Head of caudate nucleus (tissue), 42 donors: Measurements from ENCODE around the gene STRN4.
"Not testable (repeated sequence)": the region's sequence is repeated elsewhere in the genome, so short reads cannot be mapped to it uniquely, and the experiment has no call there.

ENCODE experiments used
- DNase-seq, 42 donors: peaks; one replicate each; pipeline versions ENCODE4 v3.0.0 to v3.0.0-alpha.2; 2020 to 2021; ENCODE audit warnings: mixed read lengths in 7 of 42
- intact Hi-C: fragments of 100-400 bp; cut with DNase I; formaldehyde crosslinking; loops from one replicate; pipeline ENCODE4 v1.15.0; 2022

Gene STRN4

GRCh38 chr19:46775642-46776258 is 29.5 kb upstream of the STRN4 start:
- intact Hi-C loops = no loop called here
- DNase-seq = no peak

DNA sequence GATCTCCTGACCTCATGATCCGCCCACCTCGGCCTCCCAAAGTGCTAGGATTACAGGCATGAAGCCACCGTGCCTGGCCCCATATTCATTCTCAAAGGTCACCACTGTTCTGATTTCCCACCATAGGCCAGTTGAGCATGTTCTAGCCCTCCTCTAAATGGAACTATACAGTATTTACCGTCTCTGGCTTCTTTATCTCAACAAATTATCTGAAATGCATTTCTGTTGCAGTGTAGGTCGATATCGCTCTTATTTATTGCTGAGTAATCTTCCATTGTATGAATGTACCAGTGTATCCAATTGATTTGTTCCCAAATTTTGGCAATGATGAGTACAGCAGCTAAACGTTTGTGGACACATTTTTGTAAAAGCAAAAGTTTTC is 26.8 kb upstream of the STRN4 start:
- no peak for DNase-seq
- intact Hi-C loops = no loop called here

DNA sequence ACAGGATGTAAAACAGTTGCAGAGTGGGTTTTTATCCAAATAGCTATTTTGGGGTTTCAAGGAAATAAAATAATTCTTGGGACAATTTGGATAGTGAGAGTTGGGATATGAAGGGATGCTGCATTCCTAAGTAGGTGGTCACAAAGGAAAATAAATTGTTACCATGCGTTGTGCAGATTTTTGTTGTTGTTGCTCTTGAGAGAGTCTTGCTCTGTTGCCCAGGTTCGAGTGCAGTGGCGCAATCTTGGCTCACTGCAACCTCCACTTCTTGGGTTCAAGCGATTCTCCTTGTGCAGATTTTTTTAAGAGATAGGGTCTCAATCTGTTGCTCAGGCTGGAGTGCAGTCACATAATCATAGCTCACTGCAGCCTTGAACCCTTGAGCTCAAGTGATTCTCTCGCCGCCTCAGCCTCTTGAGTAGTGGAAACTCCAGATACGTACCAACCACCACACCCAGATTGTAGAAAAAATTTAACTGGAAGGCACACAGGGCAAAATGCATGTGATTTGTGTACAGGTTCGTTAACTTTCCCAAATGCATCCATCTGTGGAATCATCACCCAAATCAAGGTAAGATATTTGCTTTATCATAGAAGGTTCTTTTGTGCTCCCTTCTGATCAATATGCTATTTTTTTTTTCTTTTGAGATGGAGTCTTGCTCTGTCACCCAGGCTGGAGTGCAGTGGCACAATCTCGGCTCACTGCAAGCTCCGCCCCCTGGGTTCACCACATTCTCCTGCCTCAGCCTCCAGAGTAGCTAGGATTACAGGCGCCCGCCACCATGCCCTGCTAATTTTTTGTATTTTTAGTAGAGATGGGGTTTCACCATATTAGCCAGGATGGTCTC is 26.1 kb upstream of the STRN4 start:
- DNase-seq = no peak
- intact Hi-C loops = no loop called here

DNA sequence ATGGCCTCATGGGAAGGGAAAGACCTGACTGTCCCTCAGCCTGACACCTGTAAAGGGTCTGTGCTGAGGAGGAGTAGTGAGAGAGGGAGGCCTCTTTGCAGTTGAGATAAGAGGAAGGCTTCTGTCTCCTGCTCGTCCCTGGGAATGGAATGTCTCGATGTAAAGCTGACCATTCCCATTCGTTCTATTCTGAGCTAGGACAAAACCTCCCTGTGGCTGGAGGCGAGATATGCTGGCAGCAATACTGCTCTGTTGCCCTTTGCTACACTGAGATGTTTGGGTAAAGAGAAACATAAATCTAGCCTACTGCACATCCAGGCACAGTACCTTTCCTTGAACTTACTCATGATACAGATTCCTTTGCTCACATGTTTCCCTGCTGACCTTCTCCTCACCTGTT is 22.5 kb upstream of the STRN4 start:
- intact Hi-C loops, DNase-seq: not testable (repeated sequence)

GRCh38 chr19:46766569-46767317 is 20.5 kb upstream of the STRN4 start:
- DNase-seq = peak in 2 of 42 donors; percentile 51 to 59
- intact Hi-C loops = no loop called here

GRCh38 chr19:46764817-46765291 is 18.6 kb upstream of the STRN4 start:
- intact Hi-C loops = no loop called here
- DNase-seq = peak in 1 of 42 donors; percentile 49

DNA sequence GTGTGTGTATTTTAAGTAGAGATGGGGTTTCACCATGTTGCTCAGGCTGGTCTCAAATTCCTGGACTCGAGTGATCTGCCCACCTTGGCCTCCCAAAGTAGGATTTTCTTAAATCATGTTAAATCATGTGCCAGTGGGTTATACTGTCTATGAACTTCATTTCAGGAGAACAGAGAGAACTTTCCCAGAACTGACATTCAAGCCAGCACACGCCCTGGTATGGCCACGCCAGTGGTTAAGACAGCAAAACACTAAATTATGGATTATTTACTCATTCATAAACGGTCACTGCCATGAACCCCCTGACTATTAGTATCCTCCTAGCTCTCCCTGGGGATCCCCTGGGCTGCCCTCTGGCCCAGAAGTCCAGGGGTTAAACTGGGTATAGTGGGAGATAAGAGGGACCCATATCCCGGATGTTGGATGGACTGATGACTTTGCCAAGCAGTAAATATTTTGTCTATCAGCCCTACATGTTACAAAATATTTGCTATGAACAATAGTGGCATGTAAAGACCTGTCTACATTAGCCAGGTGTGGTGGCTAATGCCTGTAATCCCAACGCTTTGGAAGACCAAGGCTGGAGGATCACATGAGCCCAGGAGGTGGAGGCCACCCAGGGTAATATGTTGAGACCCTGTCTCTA is 16.1 kb upstream of the STRN4 start:
- no peak for DNase-seq
- intact Hi-C loops = no loop called here

DNA sequence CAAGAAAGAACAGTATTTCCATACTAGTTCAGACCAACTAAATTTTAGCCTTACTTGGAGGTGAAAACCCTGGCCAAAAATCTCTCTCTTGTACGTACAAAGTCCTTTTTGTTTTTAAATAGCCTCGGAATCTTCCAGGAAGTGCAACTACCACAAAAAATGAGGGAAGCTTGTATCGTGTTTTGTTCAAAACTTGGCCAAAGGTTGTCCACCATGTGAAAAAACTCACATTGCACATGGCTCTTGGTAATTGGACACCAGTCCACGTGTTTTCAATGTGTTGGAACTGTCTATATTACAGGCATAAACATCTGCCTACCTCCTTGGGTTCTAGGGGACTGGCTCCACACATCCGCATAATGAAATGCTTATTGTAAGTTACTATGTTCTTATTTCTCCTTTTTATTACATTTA is 15.2 kb upstream of the STRN4 start:
- intact Hi-C loops = no loop called here
- no peak for DNase-seq

GRCh38 chr19:46760897-46761296 is 14.6 kb upstream of the STRN4 start:
- DNase-seq, intact Hi-C loops: not testable (repeated sequence)

DNA sequence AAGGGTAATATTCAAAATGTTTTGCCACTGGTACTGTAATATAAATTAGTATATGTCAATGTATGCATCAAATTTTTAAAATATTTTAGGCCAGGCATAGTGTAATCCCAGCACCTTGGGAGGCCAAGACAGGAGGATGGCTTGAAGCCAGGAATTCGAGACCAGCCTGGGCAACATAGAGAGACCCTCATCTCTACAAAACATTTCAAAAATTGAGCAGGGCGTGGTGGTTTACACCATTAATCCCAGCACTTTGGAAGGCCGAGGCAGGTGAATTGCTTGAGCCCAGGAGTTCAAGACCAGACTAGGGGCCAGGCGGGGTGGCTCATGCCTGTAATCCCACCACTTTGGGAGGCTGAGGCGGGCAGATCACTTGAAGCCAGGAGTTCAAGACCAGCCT is 14.1 kb upstream of the STRN4 start:
- DNase-seq = no peak
- intact Hi-C loops = no loop called here

DNA sequence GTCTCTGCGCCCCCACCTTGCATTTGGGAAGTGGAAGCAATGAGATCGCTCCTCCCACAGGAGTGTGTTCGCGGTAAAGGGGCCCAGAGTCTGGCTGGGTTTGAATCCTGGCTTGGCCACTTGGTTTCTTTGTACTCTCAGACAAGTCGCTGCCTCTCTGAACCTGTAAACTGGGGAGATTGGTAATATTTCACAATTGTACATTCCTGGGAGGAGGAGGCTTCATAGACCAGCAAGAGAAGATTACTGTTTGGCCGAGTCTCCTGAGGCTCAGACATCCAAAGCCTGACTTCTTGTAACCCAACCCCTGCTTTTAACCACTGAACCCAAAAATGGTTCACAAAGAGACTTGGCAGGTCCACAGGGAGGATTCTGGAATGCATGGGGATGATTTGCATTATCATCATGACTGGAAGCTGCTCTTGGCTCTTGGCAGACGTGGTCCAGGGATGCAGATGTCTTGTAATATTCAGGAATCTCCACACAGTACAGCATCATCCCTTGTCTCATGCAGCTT is 13.6 kb upstream of the STRN4 start:
- intact Hi-C loops = no loop called here
- DNase-seq = no peak

DNA sequence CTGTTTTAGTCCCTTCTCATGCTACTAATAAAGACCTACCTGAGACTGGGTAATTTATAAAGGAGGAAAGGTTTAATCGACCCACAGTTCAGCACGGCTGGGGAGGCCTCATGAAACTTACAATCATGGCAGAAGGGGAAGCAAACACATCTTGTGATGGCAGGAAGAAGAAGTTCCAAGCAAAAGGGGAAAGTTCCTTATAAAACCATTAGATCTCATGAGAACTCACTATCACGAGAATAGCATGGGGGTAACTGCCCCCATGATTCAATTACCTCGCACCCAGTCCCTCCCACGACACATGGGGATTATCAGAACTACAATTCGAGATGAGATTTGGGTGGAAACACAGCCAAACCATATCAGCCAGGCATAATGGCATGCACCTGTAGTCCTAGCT is 13.0 kb upstream of the STRN4 start:
- intact Hi-C loops = no loop called here
- DNase-seq = no peak

DNA sequence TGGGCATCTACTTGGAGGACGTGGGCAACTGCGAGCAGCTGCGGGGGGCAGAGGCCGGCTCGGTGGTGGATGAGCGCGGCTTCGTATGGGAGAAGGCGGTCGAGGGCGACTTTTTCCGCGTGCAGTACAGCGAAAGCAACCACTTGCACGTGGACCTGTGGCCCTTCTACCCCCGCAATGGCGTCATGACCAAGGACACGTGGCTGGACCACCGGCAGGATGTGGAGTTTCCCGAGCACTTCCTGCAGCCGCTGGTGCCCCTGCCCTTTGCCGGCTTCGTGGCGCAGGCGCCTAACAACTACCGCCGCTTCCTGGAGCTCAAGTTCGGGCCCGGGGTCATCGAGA is 10.3 kb upstream of the STRN4 start:
- intact Hi-C loops = no loop called here
- no peak for DNase-seq

DNA sequence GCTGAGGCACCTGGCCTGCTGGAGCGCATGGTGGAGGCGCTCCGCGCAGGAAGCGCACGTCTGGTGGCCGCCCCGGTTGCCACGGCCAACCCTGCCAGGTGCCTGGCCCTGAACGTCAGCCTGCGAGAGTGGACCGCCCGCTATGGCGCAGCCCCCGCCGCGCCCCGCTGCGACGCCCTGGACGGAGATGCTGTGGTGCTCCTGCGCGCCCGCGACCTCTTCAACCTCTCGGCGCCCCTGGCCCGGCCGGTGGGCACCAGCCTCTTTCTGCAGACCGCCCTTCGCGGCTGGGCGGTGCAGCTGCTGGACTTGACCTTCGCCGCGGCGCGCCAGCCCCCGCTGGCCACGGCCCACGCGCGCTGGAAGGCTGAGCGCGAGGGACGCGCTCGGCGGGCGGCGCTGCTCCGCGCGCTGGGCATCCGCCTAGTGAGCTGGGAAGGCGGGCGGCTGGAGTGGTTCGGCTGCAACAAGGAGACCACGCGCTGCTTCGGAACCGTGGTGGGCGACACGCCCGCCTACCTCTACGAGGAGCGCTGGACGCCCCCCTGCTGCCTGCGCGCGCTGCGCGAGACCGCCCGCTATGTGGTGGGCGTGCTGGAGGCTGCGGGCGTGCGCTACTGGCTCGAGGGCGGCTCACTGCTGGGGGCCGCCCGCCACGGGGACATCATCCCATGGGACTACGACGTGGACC is 9.7 kb upstream of the STRN4 start:
- DNase-seq = no peak
- intact Hi-C loops = loop anchor here (2.0 kb wide), 1 partner anchor 83 kb away; no protein-coding TSS in a partner anchor

- intact Hi-C loops = loop anchor here (2.0 kb wide), 1 partner anchor 84 kb away; no protein-coding TSS in a partner anchor
- DNase-seq = no peak
Measured at GRCh38 chr19:46755077-46755852, 9.0 kb upstream of the STRN4 start.

DNA sequence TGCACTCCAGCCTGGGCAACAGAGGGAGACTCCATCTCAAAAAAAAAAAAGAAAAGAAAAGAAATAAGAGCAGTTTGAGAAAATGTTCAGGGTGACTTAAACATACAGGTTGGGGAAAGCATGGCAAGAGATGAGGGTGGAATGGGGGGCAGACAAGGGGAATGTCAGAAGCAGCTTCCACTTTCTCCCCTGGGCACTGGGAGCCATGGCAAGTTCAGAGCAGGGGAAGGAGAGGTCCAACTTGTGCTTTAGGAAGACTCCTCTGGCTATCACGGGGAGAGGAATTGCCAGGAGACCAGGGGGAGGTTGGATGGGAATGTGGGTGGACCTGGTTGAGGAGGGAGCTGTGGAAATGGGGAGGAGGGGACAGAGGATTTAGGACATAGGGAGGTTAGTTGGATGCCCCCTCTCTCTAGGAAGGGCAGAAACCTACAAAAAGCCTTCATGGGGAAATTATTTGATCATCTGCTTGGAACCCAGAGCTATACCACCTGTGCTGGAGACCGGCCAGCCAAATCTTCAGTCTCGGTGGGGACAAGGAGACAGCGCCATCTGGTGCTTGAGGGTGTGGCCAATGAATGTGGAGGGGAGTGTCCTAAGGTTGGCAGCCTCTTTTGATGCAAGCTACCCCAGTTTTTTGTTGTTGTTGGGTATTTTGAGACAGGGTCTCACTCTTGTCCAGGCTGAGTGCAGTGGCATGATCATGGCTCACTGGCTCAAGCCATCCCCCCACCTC is 7.3 kb upstream of the STRN4 start:
- DNase-seq = peak in 23 of 42 donors; percentile 29 to 75 (median 60)
- intact Hi-C loops = loop anchor here (2.0 kb wide), 1 partner anchor 85 kb away; no protein-coding TSS in a partner anchor
